SK-N-MC (cell line): Measurements from ENCODE around the gene KIF12.

Experiments used
- EZH2 ChIP-seq: fragments of 200-600 bp; sonication (generic); IDR thresholded peaks from one replicate; pipeline ENCODE4 v1.6.1; 2017; ENCODE audit warnings: antibody characterized with exemption
- POLR2AphosphoS5 ChIP-seq: IDR thresholded peaks from 2 replicates; pipeline ENCODE4 v1.6.1; 2012; ENCODE audit warnings: mild to moderate bottlenecking, low read depth, low read length, borderline replicate concordance

DNA sequence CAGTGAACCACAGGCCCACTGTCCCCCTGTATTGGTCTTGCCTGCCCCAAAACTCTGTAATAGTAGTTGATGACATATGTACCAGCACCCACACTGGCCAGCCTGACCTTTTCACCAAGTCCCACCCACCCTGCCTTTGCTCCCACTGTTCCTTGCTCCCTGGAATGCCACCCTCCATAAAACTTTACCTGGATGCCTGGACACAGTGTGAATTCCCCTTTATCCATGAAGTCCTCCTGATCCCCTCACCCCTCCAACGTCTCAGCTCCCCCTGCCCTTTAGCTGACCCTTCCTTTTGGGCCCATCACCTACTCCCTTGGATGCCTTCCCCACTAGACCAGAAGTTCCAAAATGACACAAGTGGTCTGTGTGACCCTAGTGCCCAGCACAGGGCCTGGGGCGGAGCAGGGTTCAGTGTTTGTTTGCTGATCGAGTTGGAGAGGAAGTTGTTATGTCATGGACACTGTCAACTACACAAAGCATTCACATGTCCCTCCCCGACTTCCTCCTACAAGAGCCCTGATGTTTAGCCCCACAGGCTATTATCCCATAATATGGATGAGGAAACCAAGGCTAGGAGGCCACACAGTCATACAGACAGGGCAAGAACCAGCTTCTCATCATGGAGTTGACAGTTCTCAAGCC is 37.1 kb downstream of the KIF12 start:
- TF ChIP-seq EZH2, result no peak
- no peak for TF ChIP-seq POLR2AphosphoS5
